NCI-H345 treated with DMSO at 0.1 percent for 48 hours (cell line): ENCODE data around the gene AMELY.
"Not testable (repeated sequence)": the region's sequence is repeated elsewhere in the genome, so short reads cannot be mapped to it uniquely, and the experiment has no call there.

Experiments
- DNase-seq: peaks from one replicate; lab custom pipeline; 2025; ENCODE audit not compliant: unreplicated experiment; lab: John Stamatoyannopoulos, UW

AMELY gene, protein sequence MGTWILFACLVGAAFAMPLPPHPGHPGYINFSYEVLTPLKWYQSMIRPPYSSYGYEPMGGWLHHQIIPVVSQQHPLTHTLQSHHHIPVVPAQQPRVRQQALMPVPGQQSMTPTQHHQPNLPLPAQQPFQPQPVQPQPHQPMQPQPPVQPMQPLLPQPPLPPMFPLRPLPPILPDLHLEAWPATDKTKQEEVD

DNA sequence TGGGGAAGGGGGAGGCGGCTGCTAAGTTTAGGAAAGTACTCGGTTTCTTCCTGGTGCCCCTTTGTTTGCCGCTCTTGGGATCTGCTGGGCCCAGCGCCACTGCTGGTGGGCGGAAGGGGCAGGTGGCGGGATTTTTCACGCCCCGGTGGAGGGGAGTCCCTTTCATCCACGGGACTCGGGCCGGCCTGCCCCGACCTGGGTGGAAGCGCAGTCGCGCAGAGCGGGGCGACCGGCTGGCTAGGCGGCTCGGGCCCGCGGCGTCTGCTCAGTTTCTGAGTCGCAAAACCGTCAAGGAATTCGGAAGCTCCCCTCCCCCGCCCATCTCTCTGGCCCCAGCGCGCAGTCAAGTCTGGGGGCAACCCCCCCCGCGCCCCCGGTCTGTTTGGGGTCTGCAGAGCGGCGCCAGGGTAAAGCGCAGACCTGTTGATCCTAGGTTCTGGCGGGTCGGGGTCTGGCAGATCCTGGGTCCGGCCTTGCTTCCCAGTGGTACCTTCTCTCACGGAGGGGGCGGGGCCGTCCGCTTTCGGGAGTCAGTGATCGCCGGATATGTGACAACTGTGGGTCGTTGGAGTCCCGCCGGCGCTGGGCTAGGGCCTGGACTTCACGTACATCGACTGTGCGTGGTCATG is at the start of gene AMELY:
AMELY (minus strand) TSS at position 500 of the 629 bp plus-strand sequence. CDS start 39,144 bp downstream, outside the sequence.
- DNase-seq: no peak

DNA sequence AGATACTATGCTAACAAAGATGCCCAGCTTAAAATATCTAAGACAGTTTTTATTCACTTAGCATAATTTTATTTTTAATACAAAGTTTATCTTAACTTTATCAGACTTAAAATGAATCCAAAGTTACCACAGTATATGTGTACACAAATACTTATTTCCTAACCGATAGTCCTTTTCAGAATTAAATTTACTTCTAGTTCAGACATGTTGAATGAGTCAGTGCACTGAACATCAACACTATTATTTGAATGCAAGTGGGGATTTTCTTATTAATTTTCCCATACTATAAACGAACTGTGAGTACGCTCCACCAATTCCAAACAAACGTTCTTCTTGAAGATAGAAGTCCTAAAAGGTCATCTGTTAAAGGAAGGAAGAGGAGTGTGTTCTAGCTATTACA is 38.4 kb upstream of the AMELY start:
- DNase-seq: no peak

DNA sequence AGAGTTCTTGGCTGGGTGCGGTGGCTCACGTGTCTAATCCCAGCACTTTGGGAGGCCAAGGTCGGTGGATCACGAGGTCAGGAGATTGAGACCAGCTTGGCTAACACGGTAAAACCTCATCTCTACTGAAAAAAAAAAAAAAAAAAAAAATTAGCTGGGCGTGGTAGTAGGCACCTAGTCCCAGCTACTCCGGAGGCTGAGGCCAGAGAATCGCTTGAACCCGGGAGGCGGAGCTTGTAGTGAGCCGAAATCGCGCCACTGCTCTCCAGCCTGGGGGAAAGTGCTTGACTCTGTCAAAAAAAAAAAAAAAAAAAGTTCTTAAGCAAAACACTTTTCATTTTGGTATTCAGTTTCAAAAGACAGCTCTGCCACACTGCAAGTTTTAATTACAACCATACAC is 36.8 kb upstream of the AMELY start:
- no peak for DNase-seq

DNA sequence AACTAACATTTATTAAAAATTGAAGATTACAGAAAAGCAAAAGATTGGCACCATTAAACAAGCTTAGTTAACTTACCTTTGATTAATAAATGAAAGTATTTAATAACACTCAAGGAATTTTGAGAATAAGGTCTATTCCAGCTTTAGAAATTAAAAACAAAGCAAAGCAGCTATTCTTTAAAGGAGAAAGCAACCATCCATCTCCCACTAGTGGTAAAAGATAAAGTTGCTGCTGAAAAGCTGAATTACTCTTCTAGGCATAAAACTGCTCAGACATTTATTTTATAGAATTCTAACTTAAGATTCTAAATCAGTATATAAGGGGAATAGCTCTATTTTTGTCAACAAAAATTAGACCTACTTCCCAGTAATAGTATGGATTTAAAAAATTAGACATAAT is 36.1 kb upstream of the AMELY start:
- DNase-seq: no peak

DNA sequence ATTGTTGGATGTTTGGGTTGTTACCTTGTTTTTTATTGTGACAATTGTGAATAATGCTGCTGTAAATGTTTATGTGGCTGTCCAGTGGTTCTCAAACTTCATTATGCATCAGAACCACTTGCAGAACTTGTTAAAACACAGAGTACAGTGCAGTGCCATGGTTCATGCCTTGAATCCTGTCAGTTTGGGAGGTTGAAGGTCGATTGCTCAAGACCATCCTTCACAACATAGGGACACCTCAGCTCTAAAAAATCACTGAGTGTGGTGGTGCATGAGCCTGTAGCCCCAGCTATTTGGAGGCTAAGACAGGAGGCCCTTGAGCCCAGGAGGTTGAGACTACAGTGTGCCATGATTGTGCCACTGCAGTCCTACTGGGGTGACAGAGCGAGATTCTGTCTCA is 23.9 kb upstream of the AMELY start:
- DNase-seq: no peak

DNA sequence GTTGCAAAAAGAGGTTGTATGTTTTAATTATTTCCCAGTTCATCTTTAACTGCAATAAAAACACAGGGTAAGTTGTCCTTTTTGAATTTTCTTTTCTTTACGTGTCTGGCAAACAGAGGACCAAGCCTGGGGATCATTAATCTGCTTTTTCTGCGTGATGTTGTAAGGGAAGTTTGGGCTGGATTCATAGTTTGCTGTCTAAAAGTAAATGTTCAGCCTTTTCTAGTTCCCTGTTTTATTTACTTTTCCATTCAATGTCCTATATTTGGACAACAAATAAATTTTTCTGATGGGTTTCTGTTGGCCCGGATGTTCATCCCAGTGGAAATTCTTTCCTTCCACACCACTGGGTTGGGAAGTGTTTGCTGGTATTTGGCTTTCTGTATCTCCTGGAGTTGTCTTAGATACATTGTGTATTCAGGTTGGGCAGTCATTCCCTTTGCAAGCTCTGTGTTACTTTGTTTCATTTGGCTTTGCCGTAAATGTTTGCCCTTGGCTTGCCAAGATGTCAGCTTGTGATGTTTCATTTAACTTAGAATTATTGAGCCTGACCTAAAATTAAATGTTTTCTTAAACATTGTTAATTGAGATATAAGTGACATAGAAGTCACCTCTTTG is 20.3 kb upstream of the AMELY start:
- DNase-seq: no peak

DNA sequence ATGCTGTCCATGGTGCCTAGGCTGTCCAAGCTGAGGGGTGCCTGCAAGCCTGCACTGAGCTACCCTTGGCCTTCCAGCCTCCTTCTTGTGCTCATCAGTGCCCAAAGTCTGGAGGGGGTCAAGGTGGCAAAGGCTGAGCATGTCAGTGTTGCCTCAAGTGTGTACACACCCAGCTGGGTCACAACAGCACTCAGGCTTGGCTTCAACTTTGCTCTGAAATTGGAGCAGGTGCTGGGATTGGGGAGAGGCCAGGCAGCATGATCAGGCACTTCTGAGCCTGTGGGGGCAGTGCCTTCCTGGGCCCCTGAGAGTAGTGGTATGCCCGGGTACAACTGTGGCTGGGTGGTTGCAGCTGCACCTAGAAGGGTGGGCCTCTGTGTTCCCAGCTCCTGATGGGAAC is 17.7 kb upstream of the AMELY start:
- DNase-seq: no peak

DNA sequence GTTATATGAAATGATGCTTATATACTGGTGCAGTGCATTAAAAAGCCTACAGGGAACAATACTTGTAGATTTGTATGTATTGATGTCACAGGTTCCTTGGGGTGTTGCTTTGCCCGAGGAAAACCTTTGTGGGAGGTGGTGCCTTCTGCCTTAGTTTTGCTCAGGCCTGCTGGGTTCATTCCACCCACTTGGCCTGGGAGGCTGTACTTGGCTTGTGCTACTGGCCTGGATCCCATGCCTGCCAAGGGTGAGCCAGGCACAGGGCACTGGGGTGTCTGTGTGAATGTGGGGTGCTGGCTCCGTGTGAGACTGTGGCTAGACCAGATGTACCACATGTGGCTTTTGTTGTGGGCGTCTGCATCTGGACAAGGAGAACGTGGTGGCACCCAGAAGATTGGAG is 16.7 kb upstream of the AMELY start:
- no peak for DNase-seq

DNA sequence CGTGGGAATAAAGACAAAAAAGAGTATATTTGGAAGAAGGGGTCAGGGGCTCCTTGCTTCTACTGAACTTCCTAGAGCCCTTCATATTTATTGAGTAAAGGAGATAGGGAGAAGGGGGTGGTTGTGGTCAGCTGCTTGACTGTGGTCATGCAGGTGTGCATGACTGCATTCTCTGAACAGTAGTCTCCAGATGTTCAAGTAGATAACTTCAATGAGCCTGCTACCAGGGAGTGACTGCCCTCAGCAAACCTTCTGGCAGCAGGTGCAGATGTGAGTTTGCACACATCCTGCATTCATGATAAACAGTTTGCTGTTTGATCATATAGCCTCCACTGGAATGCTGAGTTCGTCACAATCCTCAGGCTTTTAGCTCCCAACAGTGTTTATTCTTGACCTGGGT is 9.5 kb upstream of the AMELY start:
- no peak for DNase-seq

DNA sequence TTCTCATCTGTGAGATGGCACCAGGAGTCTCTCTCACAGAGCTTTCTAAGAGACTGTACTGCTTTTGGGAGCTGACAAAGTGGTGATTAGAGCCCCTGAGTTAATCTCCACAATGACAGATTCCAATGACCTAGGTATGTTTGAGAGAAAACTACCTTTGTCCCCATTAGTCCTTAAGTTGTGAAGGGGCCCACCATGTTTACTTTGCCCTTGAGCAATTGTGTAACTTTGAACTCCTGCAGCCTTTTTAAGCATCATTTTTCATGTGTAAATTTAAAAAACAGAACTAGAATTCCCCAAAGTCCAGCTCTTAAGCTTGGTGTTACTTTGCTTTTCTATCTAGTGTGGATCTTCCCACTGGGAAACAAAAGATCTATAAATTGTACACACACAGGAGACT is 1.8 kb upstream of the AMELY start:
- no peak for DNase-seq

DNA sequence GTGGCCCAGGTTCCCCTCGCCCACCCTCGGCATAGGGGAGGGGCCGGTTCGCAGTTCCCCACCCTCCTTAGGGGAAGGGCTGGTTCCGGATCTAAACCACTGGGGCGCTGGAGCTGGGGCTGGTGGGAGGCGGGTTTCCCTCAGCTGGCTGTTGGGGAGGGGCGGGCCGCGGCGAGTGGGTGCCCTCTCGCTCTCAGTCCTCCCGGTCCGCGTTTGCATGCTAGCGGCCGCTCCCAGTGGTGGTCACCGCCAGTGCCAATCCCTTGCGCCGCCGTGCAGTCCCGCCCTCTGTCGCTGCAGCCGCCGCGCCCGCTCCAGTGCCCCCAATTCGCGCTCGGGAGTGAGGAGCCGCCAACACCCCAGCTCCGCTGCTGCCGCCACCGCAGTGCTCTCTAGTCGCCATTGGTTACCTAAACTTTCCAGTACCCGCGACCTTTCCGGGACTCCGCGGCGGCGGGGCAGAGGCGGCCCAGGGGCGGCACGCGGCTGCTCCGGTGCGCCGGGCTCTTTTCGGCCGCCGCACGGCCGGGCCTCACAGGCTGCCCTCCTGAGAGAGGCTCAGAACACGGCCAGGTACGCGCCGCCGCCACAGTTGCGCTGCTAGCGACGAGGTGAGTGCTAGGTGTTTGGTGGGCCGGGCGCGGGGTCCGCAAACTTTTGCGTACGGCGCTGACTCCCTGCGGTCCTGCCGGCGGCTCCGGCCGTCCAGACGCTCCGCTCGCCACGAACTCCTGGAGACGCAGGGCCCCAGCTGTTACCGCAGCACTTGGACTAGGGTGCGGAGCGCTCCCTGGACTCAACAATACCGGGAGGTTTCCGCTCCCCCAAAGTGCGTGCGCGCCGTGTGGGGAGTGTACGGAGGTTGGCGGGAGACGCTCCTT is 940 bp downstream of the AMELY start, which contains the start of gene TBL1Y:
TBL1Y (plus strand) TSS at position 326 of the 881 bp plus-strand sequence. CDS start 114,388 bp downstream, outside the sequence.
- no peak for DNase-seq

DNA sequence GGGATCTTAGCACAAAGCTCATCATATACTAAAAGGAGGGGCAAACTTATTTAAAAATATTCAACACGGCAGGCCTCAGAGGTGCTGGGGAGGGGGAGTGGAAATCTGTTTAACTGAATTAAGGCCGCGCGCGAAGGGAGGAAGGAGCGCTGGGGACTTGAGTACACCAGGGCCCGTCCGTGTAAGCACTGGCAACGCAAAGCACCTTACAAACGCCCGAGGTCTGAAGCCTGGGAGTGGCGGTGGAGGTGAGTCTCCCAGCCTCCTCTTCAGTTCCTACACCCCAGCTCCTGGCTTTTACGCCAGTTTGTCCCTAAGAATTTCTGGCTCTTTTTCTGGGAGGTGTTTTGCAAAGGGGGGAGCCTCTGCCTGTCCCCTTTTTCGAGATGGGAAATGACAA is 1.7 kb downstream of the AMELY start:
- DNase-seq: no peak

DNA sequence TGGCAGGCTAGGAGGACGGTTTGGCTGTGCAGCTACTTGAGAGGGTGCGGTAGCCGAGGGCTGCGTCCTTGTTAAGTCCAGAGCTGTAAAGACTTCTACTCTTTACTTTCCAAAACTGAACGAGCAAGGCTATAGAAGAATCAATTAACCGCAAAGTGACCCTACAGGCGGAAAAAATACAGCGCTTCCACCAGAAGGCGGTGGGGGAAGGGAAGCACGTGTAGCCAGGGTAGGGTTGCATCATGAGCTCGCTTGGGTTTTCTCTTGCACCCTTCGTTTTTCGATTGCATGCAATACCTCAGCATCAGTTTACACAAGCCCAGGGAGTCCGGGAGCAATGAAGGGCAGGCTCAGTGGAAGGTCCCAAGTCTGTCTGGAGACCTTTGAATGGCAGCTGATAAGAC is 2.4 kb downstream of the AMELY start:
- DNase-seq: no peak

DNA sequence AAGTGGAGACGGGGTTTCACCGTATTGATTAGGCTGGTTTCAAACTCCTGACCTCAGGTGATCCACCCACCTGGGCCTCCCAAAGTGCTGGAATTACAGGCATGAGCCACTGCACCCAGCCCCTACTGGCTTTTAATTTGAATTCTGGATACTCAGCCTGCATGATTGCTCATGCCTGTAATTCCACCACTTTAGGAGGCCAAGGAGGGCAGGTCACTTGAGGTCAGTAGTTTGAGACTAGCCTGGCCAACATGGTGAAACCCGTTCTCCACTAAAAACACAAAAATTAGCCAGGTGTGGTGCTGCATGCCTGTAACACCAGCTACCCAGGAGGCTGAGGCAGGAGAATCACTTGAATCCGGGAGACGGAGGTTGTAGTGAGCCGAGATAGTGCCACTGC is 3.5 kb downstream of the AMELY start:
- not testable (repeated sequence) for DNase-seq

DNA sequence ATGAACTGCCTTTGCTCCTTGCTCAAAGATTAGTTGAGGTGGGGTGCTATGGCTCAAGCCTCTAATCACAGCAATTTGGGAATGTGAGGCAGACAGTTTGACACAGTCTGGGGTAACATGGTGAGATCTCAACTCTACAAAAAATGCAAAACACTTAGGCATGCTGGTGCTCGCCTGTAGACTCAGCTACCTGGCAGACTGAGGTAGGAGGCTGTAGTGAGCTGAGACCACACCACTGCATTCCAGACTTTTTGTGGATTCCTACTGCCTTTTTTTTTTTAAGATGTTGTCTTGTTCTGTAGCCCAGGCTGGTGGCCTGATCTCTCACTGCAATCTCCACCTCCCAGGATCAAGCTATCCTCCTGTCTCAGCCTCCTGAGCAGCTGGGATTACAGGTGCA is 4.0 kb downstream of the AMELY start:
- no peak for DNase-seq

DNA sequence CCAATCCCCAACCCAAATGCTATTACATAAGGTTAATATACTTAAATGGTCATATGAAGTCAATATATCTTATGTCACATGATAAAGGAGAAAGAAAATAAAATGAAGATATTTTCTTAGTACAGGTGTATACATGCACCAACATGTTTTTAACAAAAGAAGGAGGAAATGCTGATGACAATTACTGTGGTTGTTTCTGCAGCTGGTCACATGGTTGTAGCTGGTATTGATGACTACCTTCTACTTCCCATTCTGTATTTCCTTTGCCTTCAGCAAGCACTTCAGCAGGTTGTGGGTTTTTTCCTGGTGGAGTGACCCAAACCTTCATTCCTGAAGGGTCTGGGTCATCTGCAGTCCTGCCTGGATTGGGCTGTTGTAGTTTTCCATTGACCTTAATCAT is 9.4 kb downstream of the AMELY start:
- not testable (repeated sequence) for DNase-seq

DNA sequence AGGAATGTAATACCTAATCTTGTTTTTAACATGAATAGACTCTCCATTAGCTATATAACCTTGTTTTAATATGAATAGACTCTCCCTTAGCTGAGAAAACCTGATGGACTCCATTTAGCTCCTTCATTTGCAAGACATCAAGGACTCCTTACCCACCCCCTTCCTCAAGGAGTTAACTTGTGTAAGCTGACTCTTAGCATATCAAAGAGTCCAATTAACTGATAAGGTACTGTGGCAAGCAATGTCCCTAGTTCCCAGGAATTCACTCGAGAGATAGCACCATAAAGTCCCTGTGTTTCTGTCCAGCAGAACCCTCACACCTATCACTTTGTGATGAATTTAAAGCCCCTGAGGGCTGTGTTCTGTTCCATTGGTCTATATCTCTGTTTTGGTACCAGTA is 16.3 kb downstream of the AMELY start:
- DNase-seq: no peak

DNA sequence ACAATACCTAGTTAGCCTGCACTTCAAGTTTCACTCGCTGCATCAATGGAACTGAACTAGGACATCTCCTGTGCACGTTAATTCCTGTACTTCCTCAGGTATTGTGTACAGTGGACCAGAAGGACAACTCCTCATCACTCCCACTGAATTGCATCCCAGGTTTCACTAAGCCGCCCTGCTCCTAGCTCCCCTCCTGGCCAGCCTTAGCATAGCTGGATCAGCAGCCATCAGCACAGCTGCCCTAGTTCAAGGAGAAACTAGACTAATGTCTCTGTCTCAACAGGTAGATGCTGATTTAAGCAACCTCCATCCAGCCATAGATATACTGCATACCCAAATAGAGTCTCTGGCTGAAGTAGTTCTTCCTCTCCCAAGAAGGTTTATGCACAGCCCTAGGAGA is 17.1 kb downstream of the AMELY start:
- DNase-seq: no peak

DNA sequence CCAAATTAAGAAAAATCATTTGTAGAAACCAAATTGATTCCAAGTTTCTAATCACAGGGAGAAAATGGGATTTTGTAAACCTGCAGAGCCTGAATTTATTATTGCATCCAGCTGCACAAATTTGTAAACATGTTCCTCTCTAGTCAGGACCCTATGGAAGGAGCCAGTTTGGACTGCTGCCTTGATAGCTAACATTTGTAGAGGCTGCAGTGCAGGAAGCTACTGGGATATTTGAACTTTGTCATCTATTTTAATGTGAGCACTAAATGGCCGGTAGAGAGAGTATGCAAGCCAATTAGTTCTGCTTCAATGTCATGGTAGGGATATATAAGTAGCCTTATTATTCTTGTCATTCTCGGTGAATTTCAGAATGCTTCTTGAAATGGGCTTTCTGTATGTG is 62.2 kb downstream of the AMELY start:
- DNase-seq: no peak

DNA sequence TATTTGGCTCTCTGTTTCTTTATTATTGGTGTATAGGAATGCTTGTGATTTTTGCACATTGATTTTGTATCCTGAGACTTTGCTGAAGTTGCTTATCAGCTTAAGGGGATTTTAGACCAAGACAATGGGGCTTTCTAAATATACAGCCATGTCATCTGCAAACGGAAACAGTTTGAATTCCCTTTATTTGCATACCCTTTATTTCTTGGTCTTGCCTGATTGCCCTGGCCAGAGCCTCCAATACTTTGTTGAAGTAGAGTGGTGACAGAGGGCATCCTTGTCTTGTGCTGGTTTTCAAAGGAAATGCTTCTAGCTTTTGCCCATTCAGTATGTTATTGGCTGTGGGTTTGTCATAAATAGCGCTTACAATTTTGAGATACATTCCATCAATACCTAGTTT is 68.9 kb downstream of the AMELY start:
- not testable (repeated sequence) for DNase-seq
